ENCODE results near the gene ZNF385A.

DNA sequence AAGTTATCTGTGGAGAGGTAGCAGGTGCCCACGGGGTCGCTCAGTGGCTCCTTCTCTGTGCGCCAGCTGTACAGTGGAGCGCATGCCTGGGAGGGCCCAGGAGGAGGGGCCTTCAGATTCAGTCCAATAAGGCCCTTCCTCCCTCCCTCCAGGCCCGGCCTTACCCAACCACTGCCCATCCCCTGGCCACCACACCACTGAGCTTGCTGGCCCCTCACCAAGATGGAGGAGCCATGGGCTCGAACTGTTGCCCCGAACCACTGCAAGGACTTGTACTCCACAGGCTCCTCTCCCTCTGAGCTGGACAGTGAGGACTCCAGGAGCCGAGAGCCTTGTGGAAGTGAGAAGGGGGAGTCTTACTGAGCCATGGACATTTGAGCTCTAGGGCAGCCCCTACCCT is 24.7 kb upstream of the ZNF385A start:
- TF ChIP-seq TAF1 (IDR thresholded peaks at IDR 0.05; ENCODE audit: low read depth) = no peak
- TF ChIP-seq CREB1 (IDR thresholded peaks at IDR 0.05; ENCODE audit: low read depth) = no peak
- TF ChIP-seq EGR1 (IDR thresholded peaks at IDR 0.05) = no peak
- TF ChIP-seq, protein P1, sequence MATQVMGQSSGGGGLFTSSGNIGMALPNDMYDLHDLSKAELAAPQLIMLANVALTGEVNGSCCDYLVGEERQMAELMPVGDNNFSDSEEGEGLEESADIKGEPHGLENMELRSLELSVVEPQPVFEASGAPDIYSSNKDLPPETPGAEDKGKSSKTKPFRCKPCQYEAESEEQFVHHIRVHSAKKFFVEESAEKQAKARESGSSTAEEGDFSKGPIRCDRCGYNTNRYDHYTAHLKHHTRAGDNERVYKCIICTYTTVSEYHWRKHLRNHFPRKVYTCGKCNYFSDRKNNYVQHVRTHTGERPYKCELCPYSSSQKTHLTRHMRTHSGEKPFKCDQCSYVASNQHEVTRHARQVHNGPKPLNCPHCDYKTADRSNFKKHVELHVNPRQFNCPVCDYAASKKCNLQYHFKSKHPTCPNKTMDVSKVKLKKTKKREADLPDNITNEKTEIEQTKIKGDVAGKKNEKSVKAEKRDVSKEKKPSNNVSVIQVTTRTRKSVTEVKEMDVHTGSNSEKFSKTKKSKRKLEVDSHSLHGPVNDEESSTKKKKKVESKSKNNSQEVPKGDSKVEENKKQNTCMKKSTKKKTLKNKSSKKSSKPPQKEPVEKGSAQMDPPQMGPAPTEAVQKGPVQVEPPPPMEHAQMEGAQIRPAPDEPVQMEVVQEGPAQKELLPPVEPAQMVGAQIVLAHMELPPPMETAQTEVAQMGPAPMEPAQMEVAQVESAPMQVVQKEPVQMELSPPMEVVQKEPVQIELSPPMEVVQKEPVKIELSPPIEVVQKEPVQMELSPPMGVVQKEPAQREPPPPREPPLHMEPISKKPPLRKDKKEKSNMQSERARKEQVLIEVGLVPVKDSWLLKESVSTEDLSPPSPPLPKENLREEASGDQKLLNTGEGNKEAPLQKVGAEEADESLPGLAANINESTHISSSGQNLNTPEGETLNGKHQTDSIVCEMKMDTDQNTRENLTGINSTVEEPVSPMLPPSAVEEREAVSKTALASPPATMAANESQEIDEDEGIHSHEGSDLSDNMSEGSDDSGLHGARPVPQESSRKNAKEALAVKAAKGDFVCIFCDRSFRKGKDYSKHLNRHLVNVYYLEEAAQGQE (IDR thresholded peaks at IDR 0.05; ENCODE audit: low read depth) = no peak
- TF ChIP-seq EP300 (IDR thresholded peaks at IDR 0.05; ENCODE audit: borderline replicate concordance) = no peak
- TF ChIP-seq, protein P2, sequence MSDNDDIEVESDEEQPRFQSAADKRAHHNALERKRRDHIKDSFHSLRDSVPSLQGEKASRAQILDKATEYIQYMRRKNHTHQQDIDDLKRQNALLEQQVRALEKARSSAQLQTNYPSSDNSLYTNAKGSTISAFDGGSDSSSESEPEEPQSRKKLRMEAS (IDR thresholded peaks at IDR 0.05) = no peak
- no peak for TF ChIP-seq ZBTB7A (IDR thresholded peaks at IDR 0.05; ENCODE audit: low read depth)
- no peak for TF ChIP-seq RAD21 (IDR thresholded peaks at IDR 0.05; ENCODE audit: low read depth)
- no peak for TF ChIP-seq YY1 (IDR thresholded peaks at IDR 0.05; ENCODE audit: low read depth)
- no peak for TF ChIP-seq CEBPB (IDR thresholded peaks at IDR 0.05)
- no peak for TF ChIP-seq TCF12 (IDR thresholded peaks at IDR 0.05; ENCODE audit: low read depth)

Data from Ishikawa (cell line).